ENCODE measurements around the gene SPOP.

SPOP gene

GRCh38 chr17:49582789-49583188 lies 95.1 kb downstream of the SPOP start:
- DNase-seq = no peak

GRCh38 chr17:49582055-49582722 lies 95.7 kb downstream of the SPOP start:
- no peak for DNase-seq

DNA sequence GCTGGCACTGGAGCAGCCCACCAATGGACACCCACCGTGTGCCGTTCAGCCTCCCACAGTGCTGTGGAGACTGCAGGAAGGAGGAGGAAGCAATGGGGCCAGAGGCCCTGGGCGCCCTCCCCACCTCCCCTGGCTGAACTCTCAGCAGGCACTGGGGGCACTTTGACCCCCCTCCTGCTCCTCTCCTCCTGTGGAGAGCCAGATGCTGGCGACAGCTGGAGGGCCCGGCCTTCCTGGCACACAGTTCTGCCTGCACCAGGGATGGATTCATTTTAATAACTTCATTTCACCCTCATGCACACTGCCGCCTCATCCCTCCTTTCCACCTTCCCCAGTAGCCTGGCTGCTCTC lies 96.3 kb downstream of the SPOP start:
- DNase-seq = no peak

DNA sequence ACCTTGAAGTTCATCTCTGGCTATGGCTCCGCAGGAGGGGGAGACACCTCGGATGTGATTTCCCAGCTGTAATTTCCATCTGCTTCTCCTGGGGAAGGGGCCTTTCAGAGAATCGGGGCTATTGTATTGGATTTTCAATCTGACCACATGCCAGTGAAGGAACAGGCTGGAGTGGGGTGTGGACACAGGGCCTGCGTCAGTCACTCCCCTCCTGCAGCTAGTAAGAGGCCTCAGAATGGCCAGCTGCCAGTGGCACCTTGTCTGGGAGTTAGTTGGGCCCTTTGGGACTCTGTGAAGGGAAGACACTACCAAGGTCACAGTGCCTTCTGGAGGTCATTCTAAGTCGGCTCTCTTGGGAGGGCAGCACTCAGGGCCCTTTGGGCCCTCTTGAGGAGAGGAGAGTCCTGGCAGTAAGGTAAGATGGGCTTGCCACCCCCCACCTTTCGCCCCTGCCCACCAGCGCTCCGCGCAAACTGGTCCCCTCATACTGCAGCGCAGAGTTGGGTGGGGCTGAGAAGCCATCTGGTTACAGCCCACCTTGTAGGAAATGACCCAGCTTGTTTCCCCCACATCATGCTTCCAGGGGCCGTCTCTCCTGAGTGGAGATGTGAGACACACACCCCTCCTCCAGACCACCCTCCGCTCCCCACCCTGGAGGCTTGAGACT lies 96.8 kb downstream of the SPOP start:
- DNase-seq = no peak

DNA sequence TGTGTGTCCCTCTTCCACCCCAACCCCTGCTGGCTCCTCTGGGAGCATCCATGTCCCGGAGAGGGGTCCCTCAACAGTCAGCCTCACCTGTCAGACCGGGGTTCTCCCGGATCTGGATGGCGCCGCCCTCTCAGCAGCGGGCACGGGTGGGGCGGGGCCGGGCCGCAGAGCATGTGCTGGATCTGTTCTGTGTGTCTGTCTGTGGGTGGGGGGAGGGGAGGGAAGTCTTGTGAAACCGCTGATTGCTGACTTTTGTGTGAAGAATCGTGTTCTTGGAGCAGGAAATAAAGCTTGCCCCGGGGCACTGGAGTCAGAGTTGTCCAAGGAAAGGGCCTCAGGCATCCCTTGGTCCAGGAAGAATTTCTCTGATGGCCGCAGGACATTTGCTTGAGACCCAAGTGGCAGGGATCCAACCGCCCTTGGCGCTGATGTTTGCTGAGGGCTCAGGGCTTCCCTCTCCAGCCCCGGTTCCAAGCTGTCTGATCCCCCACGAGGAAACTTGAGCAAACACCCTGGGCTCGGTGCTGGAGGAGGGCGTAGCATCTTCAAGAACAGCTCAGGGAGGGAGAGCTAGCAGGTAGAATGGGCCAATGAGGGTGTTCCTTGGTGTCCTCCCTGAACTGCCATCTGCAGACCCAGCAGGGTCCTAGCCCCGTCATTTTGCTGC lies 97.7 kb downstream of the SPOP start:
- no peak for DNase-seq

- no peak for DNase-seq
Measured at GRCh38 chr17:49579522-49579921, 98.4 kb downstream of the SPOP start.

GRCh38 chr17:49578952-49579500 lies 98.9 kb downstream of the SPOP start:
- DNase-seq = no peak

DNA sequence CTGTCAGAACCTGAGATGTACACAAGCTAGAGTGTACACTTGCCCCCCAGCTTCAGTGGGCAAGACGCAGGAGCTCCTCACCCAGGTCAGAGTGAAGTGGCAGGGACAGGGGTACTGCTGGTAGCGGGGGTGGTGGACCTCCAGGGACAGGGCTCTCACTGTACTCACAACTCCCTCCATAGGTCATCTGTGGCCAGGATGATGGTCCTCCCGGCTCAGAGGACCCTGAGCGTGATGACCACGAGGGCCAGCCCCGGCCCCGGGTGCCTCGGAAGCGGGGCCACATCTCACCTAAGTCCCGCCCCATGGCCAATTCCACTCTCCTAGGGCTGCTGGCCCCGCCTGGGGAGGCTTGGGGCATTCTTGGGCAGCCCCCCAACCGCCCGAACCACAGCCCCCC lies 99.5 kb downstream of the SPOP start:
- no peak for DNase-seq

GRCh38 chr17:49577963-49578362 lies 99.9 kb downstream of the SPOP start:
- no peak for DNase-seq

DNA sequence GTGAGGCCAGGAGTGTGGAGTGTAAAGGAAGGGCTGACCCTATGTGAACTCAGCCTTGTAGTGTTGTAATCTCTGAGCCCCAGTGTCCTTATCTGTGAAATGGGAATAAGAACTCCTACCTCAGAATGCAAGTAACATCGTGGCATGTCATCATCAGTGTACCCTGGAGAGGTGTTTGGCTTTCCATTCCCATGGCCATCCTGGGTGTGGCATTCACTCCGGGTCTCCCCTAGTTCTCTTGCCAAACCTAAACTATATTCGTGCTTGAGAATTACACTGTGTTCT lies 100.3 kb downstream of the SPOP start:
- DNase-seq = no peak

DNA sequence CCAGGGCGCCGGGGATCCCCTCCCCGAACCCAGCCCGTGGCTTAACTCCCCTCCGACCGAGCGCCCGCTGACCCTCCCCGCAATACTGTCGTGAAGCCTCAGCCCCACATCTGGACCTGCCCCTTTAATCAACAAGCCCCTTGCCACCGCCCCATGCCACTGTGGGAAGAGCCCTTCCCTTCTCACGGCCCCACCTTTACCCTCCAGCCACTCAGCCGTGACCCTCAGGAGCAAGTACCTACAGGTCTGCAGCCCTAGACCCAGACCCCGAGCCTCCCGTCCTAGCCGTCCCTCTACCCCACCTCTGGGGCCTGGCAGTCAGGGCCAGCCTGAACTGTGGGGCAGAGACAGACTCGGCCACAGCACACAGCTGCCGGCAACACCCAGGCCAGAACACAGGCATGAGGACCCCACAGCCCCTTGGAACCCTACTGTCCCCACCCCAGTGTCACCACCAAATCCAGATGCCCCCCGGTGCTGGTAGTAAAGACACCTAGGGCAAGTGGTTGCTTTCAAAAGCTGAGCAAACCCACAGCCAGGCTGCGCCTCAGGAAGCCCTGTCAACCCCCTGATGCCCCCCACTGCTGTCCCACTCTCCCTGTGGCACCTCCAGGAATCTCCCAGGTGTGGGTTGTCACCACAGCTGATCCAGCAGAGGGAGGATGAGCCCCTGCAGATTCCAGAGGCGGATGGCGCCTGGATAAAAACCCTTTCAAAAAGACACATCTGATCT lies 100.8 kb downstream of the SPOP start:
- no peak for DNase-seq

DNA sequence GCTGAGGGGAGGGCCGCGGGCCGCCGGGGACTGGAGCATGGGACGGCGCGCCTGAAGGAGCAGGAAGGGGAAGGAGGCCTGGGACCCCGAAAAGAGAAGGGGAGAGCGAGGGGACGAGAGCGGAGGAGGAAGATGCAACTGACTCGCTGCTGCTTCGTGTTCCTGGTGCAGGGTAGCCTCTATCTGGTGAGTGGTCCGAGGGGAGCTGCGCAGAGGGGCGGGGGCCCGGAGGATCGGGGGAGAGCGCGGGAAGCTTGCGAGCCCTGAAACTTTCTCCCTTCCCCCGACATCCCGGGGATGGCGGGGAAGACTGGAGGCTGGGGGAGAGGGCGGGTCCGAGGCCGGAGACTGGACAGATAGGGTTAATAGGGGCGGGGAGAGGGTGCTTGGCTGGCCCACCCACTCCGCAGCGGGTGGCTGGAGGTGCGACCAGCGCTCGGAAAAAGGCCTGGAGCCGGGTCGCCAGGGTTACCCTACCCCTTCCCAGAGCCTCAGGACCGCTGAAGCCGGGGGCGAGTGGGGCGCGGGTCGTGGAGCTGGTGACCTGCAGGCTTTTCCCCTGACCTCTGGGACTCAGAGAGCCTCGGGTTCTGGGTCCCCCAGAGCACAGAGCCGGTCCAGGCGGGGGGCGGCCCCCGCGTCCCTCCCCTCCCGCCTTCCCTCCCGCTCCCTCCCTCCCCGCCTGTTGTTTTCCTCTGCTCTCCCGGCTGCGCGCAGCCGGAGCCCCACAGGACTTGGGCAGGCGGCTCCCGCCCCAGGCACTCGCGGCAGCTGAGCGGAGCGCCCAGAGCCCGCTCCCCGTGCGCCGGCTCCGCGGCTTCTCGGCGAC lies 101.6 kb downstream of the SPOP start:
- no peak for DNase-seq

DNA sequence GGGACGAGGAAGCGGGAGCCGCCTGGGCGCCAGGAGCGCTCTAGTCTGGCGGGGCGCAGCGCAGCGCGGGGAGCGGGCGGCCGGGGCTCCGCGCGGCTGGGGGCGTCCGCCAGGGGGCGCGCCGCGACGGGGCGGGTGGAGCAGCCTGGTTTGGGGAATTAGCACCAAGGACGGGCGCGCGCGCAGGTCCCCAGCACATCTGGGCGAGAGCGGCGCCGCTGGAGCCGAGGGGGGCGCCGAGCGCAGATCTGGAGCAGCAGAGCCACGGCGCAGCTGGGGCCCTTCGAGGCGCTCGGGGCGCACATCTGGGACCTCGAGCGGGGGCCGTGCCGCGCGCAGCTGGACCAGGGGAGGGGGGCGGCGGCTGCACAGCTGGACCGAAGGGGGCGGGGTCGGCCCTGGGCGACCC lies 102.2 kb downstream of the SPOP start, which contains the start of gene NXPH3:
Gene NXPH3 (plus strand): TSS at position 193 of the 409 bp plus-strand sequence. CDS start 349 bp downstream, outside the sequence.
- no peak for DNase-seq

DNA sequence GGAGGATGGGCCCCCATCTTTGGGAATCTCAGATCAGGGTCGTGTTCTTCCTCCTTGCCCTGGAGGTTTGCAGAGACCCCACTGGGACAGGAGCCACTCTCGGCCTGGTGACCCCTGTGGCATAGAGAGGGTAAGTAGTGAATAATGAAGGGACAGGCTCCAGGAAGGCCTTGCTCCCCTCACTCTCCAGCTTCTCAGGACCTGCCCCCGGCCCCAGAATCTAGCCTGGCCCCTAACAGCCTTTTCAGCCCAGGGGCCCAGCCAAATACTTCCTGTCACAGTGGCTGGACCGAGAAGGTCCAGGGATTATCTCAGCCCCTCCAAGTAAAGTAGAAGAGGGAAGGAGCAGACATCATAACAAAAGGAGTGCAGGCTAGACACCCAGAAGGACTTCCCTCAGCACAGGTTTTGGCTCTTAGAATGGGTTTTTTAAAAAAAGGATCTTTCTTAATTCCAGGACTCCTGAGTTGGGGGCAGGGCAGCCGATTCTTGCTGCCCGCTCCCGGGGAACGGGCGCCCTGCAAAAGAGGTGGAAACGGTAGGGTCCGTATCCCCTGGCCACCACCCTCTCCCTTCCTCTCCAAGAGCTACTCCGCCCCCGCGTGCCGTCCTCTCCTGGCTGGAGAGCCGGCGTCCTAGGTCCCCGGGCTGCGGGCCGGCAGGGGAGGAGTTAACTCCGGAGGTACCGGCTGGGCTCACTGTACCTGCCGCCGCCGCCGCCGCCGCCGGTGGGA lies 102.8 kb downstream of the SPOP start:
- DNase-seq = no peak

DNA sequence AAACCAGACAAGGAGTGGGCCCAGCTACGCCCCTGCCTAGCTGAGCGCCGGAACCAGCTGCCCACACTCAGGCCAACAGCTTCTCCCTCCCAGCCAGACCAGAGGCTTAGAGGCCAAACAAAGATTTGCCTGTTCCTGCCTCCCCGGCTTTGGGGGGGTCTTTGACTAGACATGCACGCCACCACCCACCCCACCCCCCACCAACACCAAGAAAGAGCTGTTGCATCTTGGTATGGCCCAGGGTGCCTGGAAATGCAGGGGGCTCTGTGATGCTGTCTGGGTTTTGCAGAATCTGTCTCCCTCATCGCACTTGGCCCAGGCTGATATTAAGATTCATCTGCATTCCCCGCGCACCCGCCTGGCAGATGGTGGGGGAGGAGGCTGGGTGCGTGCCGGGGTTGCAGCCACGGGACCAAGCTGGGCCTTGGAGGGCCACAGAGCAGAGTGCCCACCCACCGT lies 103.5 kb downstream of the SPOP start:
- DNase-seq = no peak

- DNase-seq = no peak
Measured at GRCh38 chr17:49573510-49574322, 104.2 kb downstream of the SPOP start.

- DNase-seq = no peak
Measured at GRCh38 chr17:49572806-49573420, 105.0 kb downstream of the SPOP start.

- no peak for DNase-seq
Measured at GRCh38 chr17:49572226-49572625, 105.7 kb downstream of the SPOP start.

DNA sequence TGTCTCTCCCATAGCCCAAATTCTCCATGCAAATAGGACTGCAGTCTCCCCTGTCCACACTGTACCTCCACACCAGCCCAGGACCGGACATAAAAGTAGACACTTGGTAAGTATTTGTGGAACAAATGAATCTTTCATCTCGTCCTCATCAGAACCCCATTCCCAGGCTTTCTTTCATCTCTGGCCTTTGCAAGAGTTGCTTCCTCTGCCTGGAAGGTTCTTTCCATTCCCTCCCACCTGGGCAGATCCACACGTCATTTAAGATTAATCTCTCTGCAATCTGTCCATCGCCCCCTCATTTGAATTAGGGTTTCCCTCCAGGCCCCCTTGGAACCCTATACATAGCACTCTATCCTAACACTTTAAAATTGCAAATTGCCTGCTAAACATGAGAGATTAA lies 106.1 kb downstream of the SPOP start:
- no peak for DNase-seq

DNA sequence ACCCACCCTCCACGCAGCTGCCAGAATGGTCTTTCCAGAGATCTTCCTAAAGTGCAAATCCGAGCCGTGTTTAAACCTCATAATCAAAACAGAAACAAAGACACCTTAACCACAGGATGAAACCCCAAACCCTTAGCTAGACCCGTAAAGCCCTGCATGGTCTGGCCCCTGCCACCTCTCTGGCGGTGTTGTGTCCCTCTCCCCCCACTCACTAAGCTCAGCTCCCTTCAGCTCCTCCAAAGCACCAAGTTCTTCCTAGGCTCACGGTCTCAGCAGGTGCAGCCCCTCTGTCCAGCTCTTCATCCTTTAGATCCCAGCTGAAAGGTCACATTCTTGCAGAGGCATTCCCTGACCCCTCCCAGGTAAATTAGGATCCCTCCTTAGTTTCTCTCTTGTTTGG lies 106.6 kb downstream of the SPOP start:
- no peak for DNase-seq

Data from DMS153 (cell line).